ENCODE measurements around the gene SLC25A38. TPM values are rescaled to one million over a fixed set of nuclear protein-coding genes. Genes with fewer than 3 reads are reported as not detected.

SLC25A38 gene
- polyA plus RNA-seq, 3 donors, result 5.7 to 8.9 (median 7.5) TPM

- Histone ChIP-seq H3K79me2 (ENCODE audit: insufficient read depth, low read length) (no peaks in the 10 kb centered on the region), H2AFZ (ENCODE audit: insufficient read depth, low read depth, low read length, poor library complexity, severe bottlenecking) (no peak overlapping the region), H3K36me3 (replicated peaks in 1 of 2; ENCODE audit: control insufficient read depth in 1 of 2, insufficient read depth in 2 of 2, low read length in 2 of 2) (no peaks in the 10 kb centered on the region), H3K4me3 (replicated peaks in 1 of 3; ENCODE audit: low read depth in 2 of 3, low read length in 3 of 3) (no peak overlapping the region), H3K4me1 (ENCODE audit: control insufficient read depth in 1 of 2, insufficient read depth in 2 of 2, low read length in 2 of 2) (no peaks in the 10 kb centered on the region), H3K27me3 (ENCODE audit: control insufficient read depth in 2 of 2, insufficient read depth in 2 of 2, low read length in 2 of 2) (peaks cover 0 to 2% of the 10 kb centered on the region in 2 donors), H3K9me3 (replicated peaks in 1 of 2; ENCODE audit: control insufficient read depth in 1 of 2, insufficient read depth in 1 of 2, low read length in 2 of 2) (no peaks in the 10 kb centered on the region), H3K27ac (ENCODE audit: low read depth in 1 of 2, low read length in 2 of 2) (no peak overlapping the region), H3K9ac (ENCODE audit: insufficient read depth, low read length, poor library complexity, severe bottlenecking) (no peak overlapping the region), H4K20me1 (ENCODE audit: insufficient read depth, low read length) (no peaks in the 10 kb centered on the region), H3K4me2 (replicated peaks; ENCODE audit: extremely low read depth, low read length, poor library complexity, severe bottlenecking) (no peak overlapping the region)
- WGBS (ENCODE audit: insufficient coverage), result no CpG with 5 or more reads among the region's 1 CpG
- TF ChIP-seq CTCF (IDR thresholded peaks at IDR 0.05), result no peak
- Mint-ChIP-seq H3K27me3 (ENCODE audit: low read depth in 3 of 3) (peaks cover 6 to 8% (median 7%) of the 10 kb centered on the region in 3 donors), H3K9me3 (peaks cover 0 to 3% (median 0%) of the 10 kb centered on the region in 7 donors), H3K36me3 (no peaks in the 10 kb centered on the region), H3K4me3 (peak overlapping the region in 1 of 2 donors; percentile 40), H3K4me1 (peaks cover 1% of the 10 kb centered on the region), H3K27ac (no peak overlapping the region)
- DNase-seq, result no peak
- intact Hi-C loops (cut with micrococcal nuclease), result no loop called here
Measured at GRCh38 chr3:39423436-39423970, 40.3 kb downstream of the SLC25A38 start.

- H3K79me2 ChIP-seq (ENCODE audit: insufficient read depth, low read length), result no peaks in the 10 kb centered on the region
- no peaks in the 10 kb centered on the region for H4K20me1 ChIP-seq (ENCODE audit: insufficient read depth, low read length)
- no peak overlapping the region for H3K4me3 ChIP-seq (replicated peaks in 1 of 3; ENCODE audit: low read depth in 2 of 3, low read length in 3 of 3)
- intact Hi-C loops (cut with micrococcal nuclease), result no loop called here
- no peaks in the 10 kb centered on the region for H3K4me1 Mint-ChIP-seq
- H3K4me3 Mint-ChIP-seq, result no peak overlapping the region
- no peak for DNase-seq
- H3K27ac Mint-ChIP-seq, result no peak overlapping the region
- no peaks in the 10 kb centered on the region for H3K36me3 Mint-ChIP-seq
- H3K27me3 Mint-ChIP-seq (ENCODE audit: low read depth in 3 of 3), result peaks cover 5 to 7% (median 5%) of the 10 kb centered on the region in 3 donors
- H2AFZ ChIP-seq (ENCODE audit: insufficient read depth, low read depth, low read length, poor library complexity, severe bottlenecking), result no peak overlapping the region
- no peaks in the 10 kb centered on the region for H3K27me3 ChIP-seq (ENCODE audit: control insufficient read depth in 2 of 2, insufficient read depth in 2 of 2, low read length in 2 of 2)
- no peak for TF ChIP-seq CTCF (IDR thresholded peaks at IDR 0.05)
- no peaks in the 10 kb centered on the region for H3K4me1 ChIP-seq (ENCODE audit: control insufficient read depth in 1 of 2, insufficient read depth in 2 of 2, low read length in 2 of 2)
- WGBS (ENCODE audit: insufficient coverage), result no CpG with 5 or more reads among the region's 1 CpG
- no peaks in the 10 kb centered on the region for H3K9me3 ChIP-seq (replicated peaks in 1 of 2; ENCODE audit: control insufficient read depth in 1 of 2, insufficient read depth in 1 of 2, low read length in 2 of 2)
- H3K4me2 ChIP-seq (replicated peaks; ENCODE audit: extremely low read depth, low read length, poor library complexity, severe bottlenecking), result no peak overlapping the region
- no peak overlapping the region for H3K27ac ChIP-seq (ENCODE audit: low read depth in 1 of 2, low read length in 2 of 2)
- H3K9me3 Mint-ChIP-seq, result no peaks in the 10 kb centered on the region
- H3K9ac ChIP-seq (ENCODE audit: insufficient read depth, low read length, poor library complexity, severe bottlenecking), result no peak overlapping the region
- no peaks in the 10 kb centered on the region for H3K36me3 ChIP-seq (replicated peaks in 1 of 2; ENCODE audit: control insufficient read depth in 1 of 2, insufficient read depth in 2 of 2, low read length in 2 of 2)
Measured at GRCh38 chr3:39426312-39426711, 43.1 kb downstream of the SLC25A38 start.
